ENCODE results near the gene ABCA9. TPM values are rescaled to one million over a fixed set of nuclear protein-coding genes. Genes with fewer than 3 reads are reported as not detected.

ABCA9 gene
- total RNA-seq, 1 donor from 2014 or later, result 14.6 TPM

DNA sequence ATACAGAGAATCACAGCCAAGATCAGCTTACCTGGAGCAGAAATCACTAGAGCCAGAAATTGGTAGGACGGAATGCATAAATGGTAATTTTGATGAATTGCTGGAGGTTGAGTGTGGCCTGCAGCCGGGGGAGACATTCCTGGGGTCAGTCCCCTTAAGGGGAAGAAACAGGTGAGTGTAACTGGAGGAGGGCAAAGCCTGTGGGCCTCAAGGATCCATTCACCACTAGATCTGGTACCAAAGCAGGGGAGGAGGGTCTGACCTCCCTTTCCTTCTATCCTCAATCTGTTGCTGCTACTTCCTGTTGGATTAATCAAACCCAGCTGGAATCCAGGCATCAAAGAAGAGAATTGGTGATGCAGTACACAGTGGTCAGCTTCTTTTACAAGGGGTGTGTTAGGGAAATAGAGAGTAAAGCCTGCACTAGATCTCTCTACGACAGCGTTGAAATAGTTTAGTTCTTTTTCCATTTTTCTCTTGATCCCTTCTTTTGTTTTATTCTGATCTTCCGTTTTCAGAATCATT is 8.6 kb upstream of the ABCA9 start:
- H3K27ac ChIP-seq, result no peak overlapping the region

DNA sequence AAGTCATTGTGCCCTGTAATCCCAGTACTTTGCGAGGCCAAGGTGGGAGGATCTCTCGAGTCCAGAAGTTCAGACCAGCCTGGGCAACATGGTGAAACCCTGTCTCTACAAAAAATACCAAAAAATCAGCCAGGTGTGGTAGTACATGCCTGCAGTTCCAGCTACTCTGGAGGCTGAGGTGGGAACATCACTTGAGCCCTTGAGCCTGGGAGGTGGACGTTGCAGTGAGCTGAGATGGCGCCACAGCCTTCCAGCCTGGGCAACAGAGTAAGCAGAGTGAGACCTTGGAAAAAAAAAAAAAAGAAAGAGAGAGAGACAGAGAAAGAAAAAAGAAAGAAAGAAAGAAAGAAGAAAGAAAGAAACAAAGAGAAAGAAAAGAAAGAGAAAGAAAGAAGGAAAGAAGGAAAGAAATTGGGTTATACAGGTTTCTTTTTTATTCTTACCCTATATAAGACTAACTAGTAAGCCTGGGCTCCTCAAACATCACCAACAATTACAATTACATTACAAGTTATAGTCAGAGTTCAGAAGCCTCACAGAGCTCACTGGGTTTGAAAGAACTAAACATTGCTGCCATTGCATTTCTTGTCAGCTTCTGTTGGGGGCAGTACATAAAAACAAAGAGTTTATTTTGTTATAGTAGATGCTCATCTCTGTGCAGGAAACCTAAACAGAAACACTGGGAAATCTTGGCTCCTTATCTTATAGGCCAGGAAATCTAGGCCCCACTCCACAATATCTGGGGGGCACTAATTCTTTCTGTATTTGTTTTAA is 6.7 kb upstream of the ABCA9 start:
- Histone ChIP-seq H3K27ac (no peak overlapping the region), H3K4me3 (no peak overlapping the region), H3K9me3 (no peaks in the 10 kb centered on the region), H3K36me3 (no peaks in the 10 kb centered on the region), H3K4me1 (no peaks in the 10 kb centered on the region), H3K27me3 (ENCODE audit: low read depth) (no peaks in the 10 kb centered on the region)
- intact Hi-C loops (cut with DNase I), result no loop called here
- TF ChIP-seq, protein P1, sequence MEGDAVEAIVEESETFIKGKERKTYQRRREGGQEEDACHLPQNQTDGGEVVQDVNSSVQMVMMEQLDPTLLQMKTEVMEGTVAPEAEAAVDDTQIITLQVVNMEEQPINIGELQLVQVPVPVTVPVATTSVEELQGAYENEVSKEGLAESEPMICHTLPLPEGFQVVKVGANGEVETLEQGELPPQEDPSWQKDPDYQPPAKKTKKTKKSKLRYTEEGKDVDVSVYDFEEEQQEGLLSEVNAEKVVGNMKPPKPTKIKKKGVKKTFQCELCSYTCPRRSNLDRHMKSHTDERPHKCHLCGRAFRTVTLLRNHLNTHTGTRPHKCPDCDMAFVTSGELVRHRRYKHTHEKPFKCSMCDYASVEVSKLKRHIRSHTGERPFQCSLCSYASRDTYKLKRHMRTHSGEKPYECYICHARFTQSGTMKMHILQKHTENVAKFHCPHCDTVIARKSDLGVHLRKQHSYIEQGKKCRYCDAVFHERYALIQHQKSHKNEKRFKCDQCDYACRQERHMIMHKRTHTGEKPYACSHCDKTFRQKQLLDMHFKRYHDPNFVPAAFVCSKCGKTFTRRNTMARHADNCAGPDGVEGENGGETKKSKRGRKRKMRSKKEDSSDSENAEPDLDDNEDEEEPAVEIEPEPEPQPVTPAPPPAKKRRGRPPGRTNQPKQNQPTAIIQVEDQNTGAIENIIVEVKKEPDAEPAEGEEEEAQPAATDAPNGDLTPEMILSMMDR (IDR thresholded peaks at IDR 0.05), result no peak
- DNase-seq, result no peak
- no peak for ATAC-seq

More for the DNA sequence above, 8.6 kb upstream of the ABCA9 start:
- intact Hi-C loops (cut with DNase I), result no loop called here
- H3K4me3 ChIP-seq, result no peak overlapping the region
- H3K27me3 ChIP-seq (ENCODE audit: low read depth), result no peaks in the 10 kb centered on the region
- ATAC-seq (no peak), DNase-seq (no peak)
- TF ChIP-seq, protein P1 (IDR thresholded peaks at IDR 0.05), result no peak
- no peaks in the 10 kb centered on the region for H3K36me3 ChIP-seq
- H3K4me1 ChIP-seq, result no peaks in the 10 kb centered on the region
- H3K9me3 ChIP-seq, result peaks cover under 1% of the 10 kb centered on the region

DNA sequence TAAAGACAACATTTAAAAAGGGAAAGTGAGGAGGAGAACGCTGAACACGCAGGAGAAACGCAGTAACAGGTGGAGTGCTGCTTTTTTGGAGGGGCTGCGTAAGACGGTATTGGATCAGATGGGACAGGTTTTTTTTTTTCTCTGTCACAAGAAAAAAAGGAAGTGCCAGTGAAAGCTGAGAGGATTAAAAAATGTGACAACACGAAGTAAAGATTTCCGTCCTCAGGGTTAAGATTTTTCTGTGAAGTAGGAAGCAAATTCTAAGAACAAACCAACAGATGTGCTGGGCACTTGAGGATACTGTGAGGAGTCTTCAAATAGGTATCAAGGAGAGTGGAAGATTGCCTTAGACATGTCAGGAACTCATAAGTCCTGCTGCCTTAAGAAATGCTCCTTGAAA is 5.8 kb upstream of the ABCA9 start:
- no peak for ATAC-seq
- DNase-seq, result no peak
- Histone ChIP-seq H3K27ac (peak overlapping the region; percentile 18), H3K27me3 (ENCODE audit: low read depth) (no peaks in the 10 kb centered on the region), H3K4me1 (no peaks in the 10 kb centered on the region), H3K36me3 (no peaks in the 10 kb centered on the region), H3K9me3 (no peaks in the 10 kb centered on the region), H3K4me3 (no peak overlapping the region)
- intact Hi-C loops (cut with DNase I), result no loop called here
- TF ChIP-seq, protein P1 (IDR thresholded peaks at IDR 0.05), result no peak

DNA sequence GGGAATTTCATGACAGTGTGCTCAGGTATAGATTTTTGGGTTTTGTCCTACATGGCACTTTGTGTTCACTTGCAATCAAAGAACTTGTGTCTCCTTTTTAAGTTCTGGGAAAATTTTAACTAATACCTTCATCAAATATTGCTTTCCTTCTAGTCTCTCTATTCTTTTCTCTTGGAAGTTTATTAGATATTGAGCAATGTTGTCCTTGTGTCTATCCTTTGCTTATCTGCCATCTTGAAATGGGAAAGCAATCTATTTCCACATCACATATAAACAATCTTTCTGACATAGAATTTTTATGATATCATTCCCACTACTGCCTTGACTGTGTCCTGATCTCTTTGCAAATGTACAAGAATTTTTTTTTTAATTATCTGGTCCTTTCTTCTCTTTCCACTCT is 4.4 kb upstream of the ABCA9 start:
- TF ChIP-seq, protein P1 (IDR thresholded peaks at IDR 0.05), result no peak
- H3K27ac ChIP-seq, result no peak overlapping the region
- H3K36me3 ChIP-seq, result no peaks in the 10 kb centered on the region
- ATAC-seq (no peak), DNase-seq (no peak)
- no peaks in the 10 kb centered on the region for H3K9me3 ChIP-seq
- intact Hi-C loops (cut with DNase I), result no loop called here
- H3K4me1 ChIP-seq, result no peaks in the 10 kb centered on the region
- H3K4me3 ChIP-seq, result no peak overlapping the region
- H3K27me3 ChIP-seq (ENCODE audit: low read depth), result no peaks in the 10 kb centered on the region

DNA sequence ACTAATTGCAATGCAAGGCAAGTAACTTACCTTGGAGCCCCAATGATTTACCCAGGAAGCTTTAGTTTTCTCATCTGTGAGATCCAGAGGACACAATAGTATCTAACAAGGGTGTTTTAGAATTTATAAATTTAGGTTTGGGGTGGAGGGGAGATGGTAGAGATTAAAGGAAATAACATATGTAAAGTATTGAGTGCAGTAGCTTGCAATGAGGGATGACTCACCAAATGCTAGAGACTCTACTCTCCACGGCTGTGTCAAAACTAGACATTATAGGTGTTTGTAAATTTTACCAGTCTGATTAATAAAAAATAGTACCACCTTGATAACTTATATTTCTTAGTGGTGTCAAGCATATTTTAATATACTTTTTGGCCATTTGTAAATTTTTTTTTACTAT is 3.7 kb upstream of the ABCA9 start:
- H3K4me3 ChIP-seq, result no peak overlapping the region
- no peaks in the 10 kb centered on the region for H3K27me3 ChIP-seq (ENCODE audit: low read depth)
- H3K27ac ChIP-seq, result no peak overlapping the region
- intact Hi-C loops (cut with DNase I), result no loop called here
- TF ChIP-seq, protein P1 (IDR thresholded peaks at IDR 0.05), result no peak
- DNase-seq (no peak), ATAC-seq (no peak)
- no peaks in the 10 kb centered on the region for H3K36me3 ChIP-seq
- no peaks in the 10 kb centered on the region for H3K4me1 ChIP-seq
- H3K9me3 ChIP-seq, result no peaks in the 10 kb centered on the region

All from lower lobe of right lung (tissue), 2 donors.